IPS-11a (cell line): ENCODE measurements around the gene SF3B5.
"Not testable (repeated sequence)": the region's sequence is repeated elsewhere in the genome, so short reads cannot be mapped to it uniquely, and the experiment has no call there.

ENCODE experiments used
- H3K4me3 ChIP-seq: one replicate; pipeline ENCODE4 v1.5.1; 2013; ENCODE audit warnings: low read depth, low read length, control low read depth

SF3B5 gene

DNA sequence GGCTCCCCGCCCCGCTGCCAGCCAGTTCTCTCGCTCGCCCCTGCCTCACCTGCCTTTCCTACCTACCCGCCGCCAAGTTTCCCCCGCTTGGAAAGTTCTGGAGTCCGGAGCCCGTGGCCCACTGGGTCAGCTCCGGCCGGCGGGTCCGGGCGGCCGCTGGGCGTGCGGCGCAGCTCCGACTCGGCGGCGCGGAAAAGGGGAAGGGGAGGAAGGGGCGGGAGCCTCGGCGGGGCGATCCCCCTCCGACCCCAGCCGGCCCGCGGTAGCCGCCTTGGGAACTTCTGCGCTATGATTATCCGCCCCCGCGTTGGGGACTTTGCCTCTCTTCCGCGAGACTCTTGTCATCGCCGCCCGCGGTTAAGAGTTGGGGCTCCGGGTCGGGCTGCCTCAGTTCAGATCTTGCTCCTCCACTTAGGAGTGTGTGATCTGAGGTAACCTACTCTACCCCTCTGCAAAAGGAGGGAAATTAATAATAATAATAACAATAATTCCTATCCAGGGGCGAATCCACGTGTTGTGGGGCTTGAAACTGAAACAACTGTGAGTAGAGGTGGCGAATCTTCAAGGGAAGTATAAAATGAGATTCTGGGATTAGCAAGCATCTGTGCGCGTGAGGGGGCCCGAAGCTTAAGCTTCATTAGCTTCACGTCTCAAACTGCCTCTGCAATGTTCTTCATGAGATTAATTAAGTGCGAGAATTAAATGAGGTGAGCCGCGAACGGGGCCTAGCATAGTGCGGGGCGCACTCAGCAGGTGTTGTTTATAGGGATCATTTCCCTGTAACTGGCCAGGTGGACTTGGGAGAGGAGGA is 30.8 kb downstream of the SF3B5 start:
- peak overlapping the region; percentile 44 for H3K4me3 ChIP-seq

DNA sequence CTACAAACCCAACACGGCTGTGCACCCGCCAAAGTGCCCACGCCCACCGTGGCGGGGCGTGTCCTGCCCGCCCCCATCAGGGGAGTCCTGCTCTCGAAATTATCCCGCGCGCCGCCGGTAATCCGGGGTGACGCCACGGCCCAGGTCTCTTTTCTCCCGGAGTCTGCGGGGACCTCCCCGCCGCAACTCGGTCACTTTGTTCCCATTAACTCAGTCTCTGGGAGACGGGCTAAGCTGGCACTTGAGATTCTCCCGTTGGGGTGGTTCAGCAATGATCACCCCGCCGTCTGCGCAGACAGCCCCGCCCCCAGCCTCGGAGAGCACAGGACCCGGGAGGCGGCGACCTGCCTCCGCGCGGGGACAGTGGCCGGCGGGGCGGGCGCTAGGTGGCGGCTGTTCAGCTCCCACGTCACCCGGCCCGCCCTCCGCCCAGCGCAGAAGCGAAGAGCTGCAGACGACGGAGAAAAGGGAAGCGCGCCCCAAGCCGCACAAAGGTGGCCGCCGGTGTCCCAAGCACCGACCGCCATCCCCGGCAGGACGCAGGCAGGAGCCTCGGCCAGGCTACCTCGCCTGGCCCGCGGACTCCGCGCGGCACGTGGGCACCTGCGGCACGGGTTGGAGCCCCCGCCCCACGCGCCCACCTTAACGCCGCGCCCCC is 31.5 kb downstream of the SF3B5 start:
- peak overlapping the region; percentile 44 for H3K4me3 ChIP-seq

GRCh38 chr6:144063246-144063743 is 32.1 kb downstream of the SF3B5 start:
- peak overlapping the region; percentile 44 for H3K4me3 ChIP-seq

- no peak overlapping the region for H3K4me3 ChIP-seq
These were observed 32.6 kb downstream of the SF3B5 start for GRCh38 chr6:144062786-144063185.

GRCh38 chr6:144059139-144059538 is 36.2 kb downstream of the SF3B5 start:
- H3K4me3 ChIP-seq = no peak overlapping the region

DNA sequence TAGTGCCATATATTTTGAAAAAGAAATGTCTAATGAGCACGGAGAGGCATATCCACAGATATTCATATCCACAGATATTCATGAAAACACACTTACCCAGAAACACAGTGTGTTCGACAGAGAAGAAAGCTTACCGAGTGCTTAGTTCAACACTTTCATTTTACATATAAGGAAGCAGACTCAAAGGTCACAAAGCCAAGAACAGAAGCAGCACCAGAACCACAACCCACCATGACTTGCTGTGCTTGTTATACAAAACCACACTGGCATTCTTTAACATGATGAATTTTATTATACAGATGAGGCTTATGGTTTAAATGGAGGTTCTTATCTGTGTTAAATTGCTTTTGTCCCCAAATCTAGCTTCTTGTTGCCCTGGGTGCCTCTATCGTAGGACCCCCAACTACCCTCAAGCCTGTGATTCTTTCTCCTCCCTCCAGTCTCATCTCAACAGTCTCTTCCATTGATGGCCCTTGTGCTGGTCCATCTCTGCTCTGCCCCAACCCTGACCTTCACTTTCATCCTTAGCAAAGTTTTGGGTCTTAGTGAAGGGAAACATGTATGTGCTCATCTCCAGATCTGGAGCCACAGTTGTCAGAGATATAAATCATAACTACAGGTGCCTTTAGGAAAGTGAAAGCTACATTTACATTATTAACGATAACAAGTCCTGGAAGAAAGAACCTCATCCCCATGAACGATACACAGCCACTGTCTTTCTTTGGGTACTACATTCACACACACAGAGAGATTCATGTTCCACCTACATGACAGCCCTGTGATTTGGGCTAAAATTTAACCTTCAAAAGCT is 40.0 kb downstream of the SF3B5 start:
- no peak overlapping the region for H3K4me3 ChIP-seq

GRCh38 chr6:144053601-144054000 is 41.8 kb downstream of the SF3B5 start:
- H3K4me3 ChIP-seq = no peak overlapping the region

- no peak overlapping the region for H3K4me3 ChIP-seq
These were observed 42.9 kb downstream of the SF3B5 start for GRCh38 chr6:144052488-144052887.

GRCh38 chr6:144049386-144049785 is 46.0 kb downstream of the SF3B5 start:
- no peak overlapping the region for H3K4me3 ChIP-seq

GRCh38 chr6:144047688-144048087 is 47.7 kb downstream of the SF3B5 start:
- no peak overlapping the region for H3K4me3 ChIP-seq

- not testable (repeated sequence) for H3K4me3 ChIP-seq
These were observed 48.7 kb downstream of the SF3B5 start for GRCh38 chr6:144046672-144047071.

- H3K4me3 ChIP-seq = not testable (repeated sequence)
These were observed 50.4 kb downstream of the SF3B5 start for GRCh38 chr6:144044989-144045388.
